ENCODE measurements around the gene PRKCH.

- TF ChIP-seq POLR2A (IDR thresholded peaks at IDR 0.05; ENCODE audit: low read length) (no peak), GATA1 (IDR thresholded peaks at IDR 0.05; ENCODE audit: low read depth, low read length) (no peak)
These were observed 187.1 kb downstream of the PRKCH start for GRCh38 chr14:61508526-61508925.
